Body of pancreas (tissue), 4 donors: ENCODE measurements around the gene TMEM154. TPM values are rescaled to one million over a fixed set of nuclear protein-coding genes. Genes with fewer than 3 reads are reported as not detected.

Experiments used
- ATAC-seq: fragments of 150-250 bp; one replicate; pipeline ENCODE4 v1.9.1; 2016
- DNase-seq, 4 donors: peaks; one replicate each; pipeline ENCODE4 v3.0.0-alpha.2; 2019
- H3K27ac ChIP-seq, 4 donors: fragments of 200-600 bp; sonication (generic); 1 replicate in 3 of 4; 2 replicates in 1 of 4; pipeline versions ENCODE4 v1.5.1 to v1.6.1; 2016 to 2019; ENCODE audit warnings: mild to moderate bottlenecking in 1 of 4, mixed read lengths in 1 of 4, moderate library complexity in 1 of 4
- H3K27me3 ChIP-seq, 2 donors: fragments of 200-600 bp; sonication (generic); one replicate each; pipeline ENCODE4 v1.6.0; 2016; ENCODE audit warnings: mild to moderate bottlenecking in 1 of 2
- H3K36me3 ChIP-seq, 2 donors: fragments of 200-600 bp; sonication (generic); replicated peaks in 1 of 2; 2 replicates each; pipeline ENCODE4 v1.5.1; 2016; ENCODE audit warnings: low read depth in 2 of 2; ENCODE audit not compliant: insufficient read depth in 1 of 2
- H3K4me1 ChIP-seq: fragments of 200-600 bp; sonication (generic); one replicate; pipeline ENCODE4 v1.6.0; 2016
- H3K4me3 ChIP-seq, 2 donors: fragments of 200-600 bp; sonication (generic); 1 replicate in 1 of 2; 2 replicates in 1 of 2; pipeline ENCODE4 v1.5.1; 2016 to 2019
- H3K9me3 ChIP-seq, 3 donors: fragments of 200-600 bp; sonication (generic); 1 replicate in 2 of 3; 2 replicates in 1 of 3; pipeline ENCODE4 v1.5.1; 2016
- POLR2A ChIP-seq, 3 donors: fragments of 450-650 bp; IDR thresholded peaks; one replicate each; pipeline ENCODE4 v1.6.1; 2016; ENCODE audit warnings: antibody characterized with exemption in 3 of 3, mild to moderate bottlenecking in 2 of 3
- WGBS, 2 donors: methylation state at CpG; one replicate each; pipeline ENCODE4 v1.1.5; 2017; 5-methylcytosine and 5-hydroxymethylcytosine counted together
- intact Hi-C: fragments of 100-400 bp; cut with DNase I; formaldehyde crosslinking; loops from one replicate; pipeline ENCODE4 v1.15.1; 2023
- total RNA-seq, 2 donors: library from RNA; depleted of rRNA; stranded (reverse); fragments of >200 nt; gene quantifications; one replicate each; pipeline ENCODE4 v1.1.0, GENCODE V29; 2016
- TF ChIP-seq, protein P1 (sequence below), 7 experiments: fragments of 450-650 bp in 4 of 7; fragments of 200-600 bp in 3 of 7; sonication (generic) in 3 of 7; IDR thresholded peaks; one replicate each; pipeline ENCODE4 v1.5.1; 2016 to 2019; ENCODE audit warnings: antibody characterized with exemption in 7 of 7

Gene TMEM154
- total RNA-seq, 2 donors from 2014 or later = under 0.01 to 0.52 TPM

DNA sequence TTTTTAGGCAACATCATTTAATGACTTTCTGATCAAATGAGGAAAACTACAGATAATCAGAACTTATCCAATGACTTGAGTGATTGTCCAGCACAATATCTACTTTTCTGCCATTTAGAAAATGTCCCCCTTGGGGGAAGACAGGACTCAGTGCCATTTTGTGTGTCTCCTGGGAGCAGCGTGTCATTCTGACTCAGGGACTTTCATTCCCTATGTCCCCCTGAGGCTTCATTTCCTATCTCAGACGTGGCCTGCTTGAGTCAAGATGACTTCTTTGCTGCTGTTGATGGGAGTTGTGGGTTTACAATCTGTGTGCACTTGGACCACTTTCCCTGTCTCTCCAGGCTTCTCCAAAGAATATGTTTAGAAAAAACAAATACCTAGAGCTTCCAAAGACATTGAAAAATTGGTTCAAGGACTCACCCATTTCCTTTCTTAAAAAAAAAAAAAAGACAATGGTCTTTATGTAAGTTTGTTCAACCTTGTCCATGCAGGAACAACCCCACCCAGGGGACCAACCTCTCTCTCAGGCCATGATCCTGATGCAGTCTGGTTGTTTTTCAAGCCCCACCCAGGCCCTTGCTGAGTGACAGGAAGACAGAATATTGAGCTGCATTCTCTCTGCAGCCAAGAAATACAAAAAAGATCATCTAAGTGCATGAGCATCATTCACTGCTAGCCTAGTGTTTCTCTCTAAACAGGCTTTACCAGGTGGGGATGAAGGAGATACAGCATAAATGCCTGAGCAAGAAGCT lies 34.3 kb upstream of the TMEM154 start:
- Histone ChIP-seq H3K4me1 (no peaks in the 10 kb centered on the region), H3K9me3 (no peaks in the 10 kb centered on the region), H3K36me3 (no peaks in the 10 kb centered on the region), H3K27me3 (no peaks in the 10 kb centered on the region), H3K27ac (no peak overlapping the region), H3K4me3 (no peak overlapping the region)
- TF ChIP-seq POLR2A (IDR thresholded peaks at IDR 0.05) = no peak
- TF ChIP-seq, protein P1, sequence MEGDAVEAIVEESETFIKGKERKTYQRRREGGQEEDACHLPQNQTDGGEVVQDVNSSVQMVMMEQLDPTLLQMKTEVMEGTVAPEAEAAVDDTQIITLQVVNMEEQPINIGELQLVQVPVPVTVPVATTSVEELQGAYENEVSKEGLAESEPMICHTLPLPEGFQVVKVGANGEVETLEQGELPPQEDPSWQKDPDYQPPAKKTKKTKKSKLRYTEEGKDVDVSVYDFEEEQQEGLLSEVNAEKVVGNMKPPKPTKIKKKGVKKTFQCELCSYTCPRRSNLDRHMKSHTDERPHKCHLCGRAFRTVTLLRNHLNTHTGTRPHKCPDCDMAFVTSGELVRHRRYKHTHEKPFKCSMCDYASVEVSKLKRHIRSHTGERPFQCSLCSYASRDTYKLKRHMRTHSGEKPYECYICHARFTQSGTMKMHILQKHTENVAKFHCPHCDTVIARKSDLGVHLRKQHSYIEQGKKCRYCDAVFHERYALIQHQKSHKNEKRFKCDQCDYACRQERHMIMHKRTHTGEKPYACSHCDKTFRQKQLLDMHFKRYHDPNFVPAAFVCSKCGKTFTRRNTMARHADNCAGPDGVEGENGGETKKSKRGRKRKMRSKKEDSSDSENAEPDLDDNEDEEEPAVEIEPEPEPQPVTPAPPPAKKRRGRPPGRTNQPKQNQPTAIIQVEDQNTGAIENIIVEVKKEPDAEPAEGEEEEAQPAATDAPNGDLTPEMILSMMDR (IDR thresholded peaks at IDR 0.05) = no peak
- DNase-seq (no peak), ATAC-seq (no peak)
- WGBS, 2 donors = 54 to 62% methylated on average over 2 of the region's 2 CpGs
- intact Hi-C loops = no loop called here

DNA sequence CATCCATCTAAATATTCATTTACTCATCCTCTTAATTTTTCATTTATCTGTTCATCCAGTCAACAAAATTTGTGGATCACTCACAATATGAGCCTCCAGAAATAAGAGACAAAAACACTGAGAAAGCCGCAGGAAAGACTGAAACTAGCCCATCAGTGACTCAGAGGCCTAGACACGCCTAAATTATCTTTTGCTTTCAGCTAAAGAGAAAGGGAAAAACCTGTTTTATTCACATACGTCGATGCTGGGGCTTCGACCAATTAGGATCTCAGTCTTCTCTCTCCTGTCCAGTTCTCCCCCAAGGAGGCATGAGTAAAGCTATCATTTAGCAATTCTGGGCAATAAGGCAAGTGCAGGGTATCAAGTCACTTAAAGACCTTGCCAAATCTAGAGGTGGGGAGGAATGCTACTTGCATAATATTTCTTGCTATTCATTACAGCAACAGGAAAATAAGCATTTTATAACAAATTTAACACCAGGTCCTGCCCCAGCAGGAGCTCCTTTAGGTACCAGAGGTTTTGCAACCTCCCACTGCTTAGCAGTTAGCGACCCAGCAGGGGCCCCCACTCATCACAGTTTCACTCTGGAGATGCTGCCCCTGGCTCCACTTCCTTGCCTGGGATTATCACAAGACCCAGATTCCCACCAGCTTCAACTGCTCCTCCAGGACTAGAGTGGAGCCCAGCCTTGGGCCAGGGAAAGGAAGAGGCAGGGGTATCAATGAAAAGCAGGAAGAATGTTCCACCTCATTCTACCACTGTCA lies 30.1 kb upstream of the TMEM154 start:
- TF ChIP-seq, protein P1 (IDR thresholded peaks at IDR 0.05) = no peak
- TF ChIP-seq POLR2A (IDR thresholded peaks at IDR 0.05) = no peak
- WGBS, 2 donors = 78 to 88% methylated on average over 6 of the region's 6 CpGs
- H3K27ac ChIP-seq = no peak overlapping the region
- no peak for DNase-seq
- no peaks in the 10 kb centered on the region for H3K9me3 ChIP-seq
- no peak for ATAC-seq
- intact Hi-C loops = no loop called here
- H3K27me3 ChIP-seq = no peaks in the 10 kb centered on the region
- no peak overlapping the region for H3K4me3 ChIP-seq
- no peaks in the 10 kb centered on the region for H3K36me3 ChIP-seq
- H3K4me1 ChIP-seq = no peaks in the 10 kb centered on the region

DNA sequence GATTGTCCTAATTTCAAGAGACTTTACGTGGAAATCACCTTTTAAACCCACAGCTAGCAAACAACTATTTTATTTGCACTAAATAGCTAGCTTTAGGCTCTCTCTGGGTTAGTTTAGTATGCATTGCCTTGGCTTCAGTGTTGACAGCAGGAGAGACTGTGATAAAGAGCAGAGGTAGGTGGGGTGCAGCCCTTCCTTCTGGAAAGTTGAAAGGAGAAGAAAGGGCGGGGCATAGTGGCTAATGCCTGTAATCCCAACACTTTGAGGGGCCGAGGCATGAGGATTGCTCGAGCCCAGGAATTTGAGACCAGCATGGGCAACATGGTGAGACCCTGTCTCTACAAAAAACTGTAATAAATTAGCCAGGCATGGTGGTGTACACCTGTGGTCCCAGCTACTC lies 29.0 kb upstream of the TMEM154 start:
- Histone ChIP-seq H3K9me3 (no peaks in the 10 kb centered on the region), H3K36me3 (no peaks in the 10 kb centered on the region), H3K4me3 (no peak overlapping the region), H3K27ac (no peak overlapping the region), H3K4me1 (no peaks in the 10 kb centered on the region), H3K27me3 (no peaks in the 10 kb centered on the region)
- TF ChIP-seq, protein P1 (IDR thresholded peaks at IDR 0.05) = no peak
- TF ChIP-seq POLR2A (IDR thresholded peaks at IDR 0.05) = no peak
- DNase-seq (no peak), ATAC-seq (no peak)
- WGBS, 2 donors = 82 to 87% methylated on average over 4 of the region's 4 CpGs
- intact Hi-C loops = no loop called here

DNA sequence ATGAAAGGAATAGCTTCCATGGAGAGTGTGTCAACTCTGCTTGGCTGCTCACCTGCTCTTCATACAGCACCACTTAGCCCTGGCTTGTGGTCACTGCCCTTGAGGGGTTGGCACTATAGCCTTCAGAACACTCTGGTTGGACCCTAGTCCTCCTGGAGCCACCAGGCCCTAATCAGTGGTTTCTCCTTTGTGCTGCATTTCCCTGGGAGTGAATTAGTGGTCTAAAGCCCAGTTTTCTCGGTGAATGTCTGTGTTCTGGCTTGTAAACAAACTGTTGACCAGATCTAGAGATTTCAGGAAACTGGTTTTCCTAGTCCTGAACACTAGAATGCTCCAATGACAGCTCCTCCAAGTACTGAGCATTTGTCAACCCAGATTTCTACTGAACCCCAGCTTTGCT lies 28.6 kb upstream of the TMEM154 start:
- 13 to 21% methylated on average over 1 of the region's 1 CpG for WGBS, 2 donors
- intact Hi-C loops = no loop called here
- Histone ChIP-seq H3K9me3 (no peaks in the 10 kb centered on the region), H3K27me3 (no peaks in the 10 kb centered on the region), H3K4me3 (no peak overlapping the region), H3K4me1 (no peaks in the 10 kb centered on the region), H3K27ac (no peak overlapping the region), H3K36me3 (no peaks in the 10 kb centered on the region)
- no peak for DNase-seq
- ATAC-seq = no peak
- no peak for TF ChIP-seq POLR2A (IDR thresholded peaks at IDR 0.05)
- TF ChIP-seq, protein P1 (IDR thresholded peaks at IDR 0.05) = no peak
